IPS DF 4.7 (cell line): ENCODE results near the gene PTPRE.

Source experiments
- DNase-seq: peaks from one replicate; pipeline ENCODE4 v3.0.0-alpha.2; 2013; ENCODE audit warnings: low spot score; ENCODE audit errors: extremely low read depth

Gene PTPRE, protein sequence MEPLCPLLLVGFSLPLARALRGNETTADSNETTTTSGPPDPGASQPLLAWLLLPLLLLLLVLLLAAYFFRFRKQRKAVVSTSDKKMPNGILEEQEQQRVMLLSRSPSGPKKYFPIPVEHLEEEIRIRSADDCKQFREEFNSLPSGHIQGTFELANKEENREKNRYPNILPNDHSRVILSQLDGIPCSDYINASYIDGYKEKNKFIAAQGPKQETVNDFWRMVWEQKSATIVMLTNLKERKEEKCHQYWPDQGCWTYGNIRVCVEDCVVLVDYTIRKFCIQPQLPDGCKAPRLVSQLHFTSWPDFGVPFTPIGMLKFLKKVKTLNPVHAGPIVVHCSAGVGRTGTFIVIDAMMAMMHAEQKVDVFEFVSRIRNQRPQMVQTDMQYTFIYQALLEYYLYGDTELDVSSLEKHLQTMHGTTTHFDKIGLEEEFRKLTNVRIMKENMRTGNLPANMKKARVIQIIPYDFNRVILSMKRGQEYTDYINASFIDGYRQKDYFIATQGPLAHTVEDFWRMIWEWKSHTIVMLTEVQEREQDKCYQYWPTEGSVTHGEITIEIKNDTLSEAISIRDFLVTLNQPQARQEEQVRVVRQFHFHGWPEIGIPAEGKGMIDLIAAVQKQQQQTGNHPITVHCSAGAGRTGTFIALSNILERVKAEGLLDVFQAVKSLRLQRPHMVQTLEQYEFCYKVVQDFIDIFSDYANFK

DNA sequence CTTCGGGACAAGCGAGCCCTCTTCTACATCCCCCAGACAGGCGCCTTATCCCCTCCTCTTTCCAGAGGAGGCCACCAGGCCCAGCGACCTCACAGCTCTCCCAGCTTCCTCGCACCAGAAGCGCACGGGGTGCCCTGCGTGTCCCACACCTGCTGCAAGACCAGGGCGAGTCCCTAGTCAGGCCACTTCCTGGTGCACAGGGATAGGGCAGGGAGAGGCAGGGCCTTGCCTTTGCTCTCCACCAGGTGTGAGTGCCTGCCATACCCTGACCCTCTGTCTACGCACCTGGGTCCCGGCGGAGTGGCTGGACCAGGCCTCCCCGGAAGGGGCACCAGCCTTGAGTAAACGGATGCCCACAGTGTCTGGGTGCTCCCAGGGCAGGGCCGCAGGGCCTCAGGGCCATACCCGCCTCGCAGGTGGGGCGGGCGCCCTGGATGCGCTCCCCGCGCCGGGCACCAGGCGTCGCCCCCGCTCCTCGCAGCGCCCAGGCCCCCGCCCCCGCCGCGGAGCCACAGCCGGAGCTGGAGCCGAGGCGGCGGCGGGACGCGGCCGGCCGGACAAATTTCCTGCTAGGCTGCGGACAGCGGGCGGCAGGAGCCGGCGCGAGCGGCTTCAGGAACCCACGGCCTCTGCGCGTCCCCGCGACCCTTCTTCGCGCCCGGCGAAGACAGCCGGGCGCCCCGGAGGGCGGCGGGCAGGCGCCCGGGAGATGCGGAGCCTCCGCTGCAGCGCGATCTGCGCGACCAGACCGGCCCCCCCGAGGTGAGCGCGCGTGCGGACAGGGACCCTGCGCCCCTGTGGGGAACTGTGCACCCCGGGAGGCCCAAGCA is at the start of gene PTPRE:
TSS of gene PTPRE (plus strand) at position 556 of the 830 bp plus-strand sequence. CDS start 133,779 bp downstream, outside the sequence.
- no peak for DNase-seq

DNA sequence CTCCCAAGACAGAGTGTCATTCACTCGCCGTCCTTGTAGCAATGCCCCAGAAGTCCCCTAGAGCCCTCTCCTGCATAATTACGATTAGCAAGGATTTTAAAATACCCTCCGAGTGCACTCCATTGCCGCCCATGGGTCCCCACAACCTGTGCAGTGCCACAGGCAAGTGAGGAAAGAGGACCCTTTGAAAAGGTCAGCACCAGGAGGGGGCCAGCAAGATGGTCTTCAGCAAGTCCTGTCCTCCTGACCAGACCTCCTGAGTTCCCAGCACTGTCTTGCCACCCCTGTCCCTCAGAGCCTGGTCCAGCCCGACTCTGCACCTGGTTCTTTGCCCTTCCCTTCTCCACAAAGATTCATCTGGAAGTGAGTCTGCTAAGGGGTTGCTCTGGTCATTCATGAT is 46.3 kb upstream of the PTPRE start:
- DNase-seq = no peak

DNA sequence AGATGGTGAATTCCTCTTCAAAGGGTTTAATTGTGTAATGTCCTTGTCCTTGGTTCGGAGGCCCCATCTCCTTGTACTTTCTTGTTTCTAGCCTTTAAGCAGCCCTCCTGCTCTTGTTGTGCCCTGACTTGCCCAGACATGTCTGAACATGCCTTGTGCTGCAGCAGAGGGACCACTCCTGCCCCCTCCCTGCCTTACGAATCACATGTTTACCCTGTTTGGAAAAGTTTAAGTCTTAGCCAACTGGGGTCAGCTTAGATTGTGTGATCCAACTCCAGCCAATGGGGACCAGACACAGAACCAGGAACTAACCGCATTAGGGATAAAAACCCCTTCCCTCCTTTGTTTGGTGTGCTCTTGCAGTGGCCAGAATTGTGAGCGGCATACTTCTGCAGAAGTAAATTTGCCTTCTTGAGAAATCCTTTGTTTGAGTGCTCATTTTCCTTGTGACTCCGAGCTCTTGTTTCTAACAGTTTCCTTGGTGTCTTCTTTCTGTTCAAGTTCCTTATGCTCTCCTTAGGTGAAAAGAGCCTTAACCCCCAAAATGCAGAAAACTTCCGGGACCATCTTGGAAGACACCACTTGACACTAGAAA is 43.6 kb upstream of the PTPRE start:
- no peak for DNase-seq

DNA sequence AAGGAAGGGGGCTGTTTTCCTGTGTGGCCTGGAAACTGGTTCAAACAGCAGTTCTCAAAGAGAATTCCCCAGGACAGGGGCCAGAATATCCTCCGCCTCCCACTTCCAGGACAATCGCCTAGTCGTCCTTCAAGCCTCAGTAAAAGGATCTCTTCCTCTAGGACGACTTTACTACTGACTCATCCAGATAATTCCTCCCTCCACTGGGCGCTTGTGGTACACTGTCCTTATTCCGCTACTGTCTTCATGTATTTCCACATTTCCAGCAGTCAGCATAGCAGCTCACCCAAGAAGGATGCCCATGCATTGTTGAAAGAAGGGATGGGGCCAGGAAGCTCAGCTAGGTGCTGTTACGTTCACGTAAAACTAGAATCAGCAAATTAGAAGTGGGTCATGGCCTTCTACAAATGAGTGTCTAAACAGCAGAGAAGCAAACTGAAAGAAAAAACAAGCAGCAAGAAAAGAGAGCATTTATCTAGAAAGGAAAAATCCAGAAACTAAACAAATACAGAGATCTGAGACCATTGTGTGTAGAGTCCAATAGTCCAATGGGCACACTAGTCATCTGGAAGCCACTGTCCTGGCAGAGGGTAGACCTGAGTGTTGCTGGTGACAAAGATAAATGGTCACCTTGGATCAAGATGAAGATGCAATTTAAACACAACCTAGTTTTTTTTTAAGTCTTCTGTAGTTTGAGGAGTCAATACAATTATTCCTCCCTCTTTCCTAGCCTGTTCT is 40.5 kb upstream of the PTPRE start:
- no peak for DNase-seq

DNA sequence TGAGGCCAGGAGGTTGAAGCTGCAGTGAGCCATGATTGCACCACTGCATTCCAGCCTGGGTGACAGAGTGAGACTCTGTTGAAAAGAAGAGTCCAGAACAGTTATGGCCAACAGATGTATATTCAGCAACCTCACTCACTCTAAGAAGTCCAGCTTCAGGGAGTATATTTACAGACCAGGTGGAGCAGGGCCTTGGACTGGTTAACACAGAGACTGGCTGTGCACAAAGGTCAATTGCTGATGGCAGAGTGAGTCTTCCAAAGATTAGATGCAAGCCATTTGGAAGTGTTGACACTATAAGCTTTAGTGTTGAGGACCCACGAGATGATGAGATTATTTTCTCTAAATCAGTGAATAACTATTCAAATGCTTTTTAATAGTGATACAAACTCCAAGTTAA is 39.1 kb upstream of the PTPRE start:
- DNase-seq = no peak

DNA sequence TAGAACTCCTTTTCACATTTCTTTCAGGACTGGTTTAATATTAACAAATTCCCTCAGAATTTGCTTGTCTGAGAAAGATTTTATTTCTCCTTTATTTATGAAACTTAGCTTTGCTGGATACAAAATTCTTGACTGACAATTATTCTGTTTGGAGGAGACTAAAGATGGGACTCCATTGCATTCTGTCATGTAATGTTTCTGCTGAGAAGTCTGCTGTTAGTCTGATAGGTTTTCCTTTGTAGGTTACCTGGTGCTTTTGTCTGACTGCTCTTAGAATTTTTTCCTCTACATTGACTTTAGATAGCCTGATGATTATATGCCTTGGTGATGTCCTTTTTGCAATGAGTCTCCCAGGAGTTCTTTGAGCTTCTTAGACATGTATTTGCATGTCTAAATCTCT is 37.6 kb upstream of the PTPRE start:
- DNase-seq = no peak

DNA sequence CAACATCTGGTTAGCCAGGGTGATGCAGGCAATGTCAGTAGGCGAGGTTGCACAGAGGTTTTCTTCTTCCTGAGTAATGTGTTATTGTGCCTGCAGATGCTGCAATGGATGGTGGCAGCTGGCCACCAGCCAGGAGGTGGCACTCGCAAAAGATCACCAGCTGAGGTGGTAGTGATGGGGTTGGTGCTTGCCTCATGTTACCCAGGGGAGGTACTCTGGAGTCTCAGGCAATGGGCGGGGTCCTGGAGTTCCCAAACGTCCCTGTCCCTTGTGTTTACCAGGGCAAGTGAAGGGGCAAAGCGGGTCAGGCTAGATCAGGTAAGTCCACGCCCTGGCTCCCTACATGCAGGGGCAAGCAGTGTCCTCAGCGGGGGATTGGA is 35.3 kb upstream of the PTPRE start:
- DNase-seq = no peak

DNA sequence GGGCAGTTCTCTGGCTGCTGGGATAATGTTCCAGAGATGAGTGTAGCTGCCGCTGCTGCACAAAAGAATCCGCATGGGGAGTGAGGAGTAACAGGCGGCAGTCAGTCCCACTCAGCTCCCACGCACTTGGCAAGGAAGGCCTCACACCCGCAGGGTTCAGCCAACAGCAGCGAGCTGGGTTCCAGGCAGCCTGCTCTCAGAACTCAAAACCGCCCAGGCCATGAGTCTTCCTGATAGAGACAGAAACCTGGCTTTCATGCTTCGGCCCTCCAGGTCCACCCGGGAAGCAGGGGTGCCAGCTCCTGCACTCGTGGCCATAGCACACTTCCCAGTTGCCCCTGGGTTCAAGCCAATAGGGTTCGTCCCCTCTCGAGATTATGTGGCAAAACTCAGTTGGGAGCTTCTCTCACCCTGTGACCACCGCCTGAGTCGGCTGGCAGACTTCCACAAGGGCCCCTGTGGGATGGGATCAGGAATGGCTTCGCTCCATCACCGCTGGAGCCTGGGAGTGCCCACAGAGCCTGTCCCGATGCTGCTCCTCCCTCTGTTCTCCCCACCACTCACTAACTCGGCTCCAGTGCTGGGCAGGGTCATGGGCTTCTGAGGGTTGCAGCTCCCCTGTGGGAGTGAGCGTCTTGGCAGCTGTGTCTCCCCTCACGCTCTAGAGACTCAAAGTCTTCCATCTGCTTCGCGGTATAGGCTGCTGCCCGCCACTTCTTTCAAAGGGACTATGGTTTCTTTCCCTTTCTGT is 34.7 kb upstream of the PTPRE start:
- DNase-seq = no peak

DNA sequence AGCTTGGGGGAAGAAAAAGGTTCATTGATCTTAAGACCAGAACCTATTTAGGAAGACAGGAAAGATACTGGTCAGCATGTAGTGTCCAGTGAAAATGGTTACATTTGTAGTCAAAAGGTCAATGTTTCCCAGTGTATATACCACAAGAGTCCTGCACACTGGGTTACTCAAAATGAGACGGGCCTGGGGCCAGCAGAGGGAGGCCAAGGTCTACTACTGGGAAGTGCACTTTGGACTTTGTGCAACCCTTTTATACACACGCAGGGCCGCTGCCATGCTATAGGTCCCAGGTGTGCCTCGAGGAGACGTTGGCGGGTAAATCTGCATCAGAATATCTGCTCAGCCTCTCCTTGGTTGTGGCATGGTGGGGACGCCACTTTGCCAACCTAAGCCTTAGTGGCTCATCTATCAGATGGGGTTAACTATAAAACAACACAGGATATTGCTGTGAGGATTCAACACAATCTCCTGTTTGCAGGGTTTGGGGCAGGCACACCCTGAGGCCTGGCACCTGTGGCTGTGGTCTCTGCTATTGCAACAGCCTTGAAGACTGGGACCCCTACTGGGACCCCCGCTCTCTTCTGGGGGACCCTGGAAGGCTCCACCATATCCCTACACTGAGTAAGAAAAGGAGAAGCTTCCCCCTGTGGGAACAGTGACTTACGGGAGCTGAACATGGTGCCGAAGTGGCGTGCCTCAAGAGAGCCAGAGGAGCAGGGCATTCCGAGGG is 33.9 kb upstream of the PTPRE start:
- DNase-seq = no peak

DNA sequence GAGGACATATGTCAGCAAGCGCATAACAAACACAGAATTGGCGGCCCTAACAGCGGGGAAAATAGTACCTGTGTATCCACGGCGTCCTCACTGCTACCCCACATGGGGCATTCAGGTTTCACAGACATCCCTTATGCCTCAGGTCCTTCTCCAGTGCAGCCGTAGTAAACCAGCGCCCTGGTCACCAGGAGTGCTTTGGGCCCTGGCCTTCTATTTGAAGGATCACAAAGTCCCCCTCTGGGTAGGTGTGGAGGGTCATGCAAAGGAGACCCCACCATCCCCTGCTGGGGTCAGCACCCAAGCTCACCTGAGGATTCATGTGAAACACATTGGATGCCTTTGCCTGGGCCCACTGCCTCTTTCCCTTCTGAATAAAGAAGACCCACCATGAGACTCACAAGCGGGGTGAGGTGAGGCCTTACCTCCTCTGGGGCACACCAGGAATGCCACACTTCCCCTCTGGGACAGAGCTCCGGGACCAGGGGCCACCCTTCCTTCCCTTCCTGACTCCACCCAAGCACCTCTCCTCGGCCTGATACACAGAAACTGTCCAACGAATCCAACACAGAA is 32.9 kb upstream of the PTPRE start:
- no peak for DNase-seq

DNA sequence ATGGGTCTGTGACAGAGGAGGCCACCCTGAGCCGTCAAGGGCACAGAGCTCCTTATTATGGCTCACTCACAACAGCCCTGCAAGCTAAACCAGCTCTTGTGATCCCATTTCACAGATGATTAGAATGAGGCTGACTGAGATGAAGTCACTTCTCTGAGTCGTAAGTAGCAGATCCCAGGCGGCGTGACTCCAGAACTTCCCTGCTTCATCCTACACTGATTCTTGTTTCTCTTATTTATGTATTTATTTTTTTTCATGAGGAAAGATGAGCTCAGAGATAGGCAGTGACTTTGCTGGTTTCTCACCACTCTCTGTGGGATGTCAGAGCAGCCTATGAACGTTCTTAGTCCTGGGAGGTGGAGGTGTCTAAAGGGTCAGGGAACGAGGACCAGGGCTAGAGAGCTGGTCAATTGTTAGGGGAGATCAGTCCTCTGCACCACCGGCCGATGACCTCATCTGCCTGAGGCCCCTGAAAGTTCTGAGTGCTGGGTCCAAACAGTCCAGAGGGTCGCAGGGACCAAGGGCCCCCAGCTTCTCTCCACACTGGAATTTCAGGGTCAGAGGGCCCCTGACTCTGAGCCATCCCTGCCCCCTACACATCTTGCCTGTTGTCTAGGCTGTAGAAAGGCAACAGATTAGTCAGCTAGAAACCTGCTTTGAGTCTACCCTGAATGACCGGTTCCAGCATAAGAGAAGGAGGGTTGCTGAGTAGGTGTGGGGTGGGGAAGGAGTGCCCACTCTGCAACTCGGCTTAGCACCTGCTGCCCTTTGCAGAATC is 32.0 kb upstream of the PTPRE start:
- no peak for DNase-seq

DNA sequence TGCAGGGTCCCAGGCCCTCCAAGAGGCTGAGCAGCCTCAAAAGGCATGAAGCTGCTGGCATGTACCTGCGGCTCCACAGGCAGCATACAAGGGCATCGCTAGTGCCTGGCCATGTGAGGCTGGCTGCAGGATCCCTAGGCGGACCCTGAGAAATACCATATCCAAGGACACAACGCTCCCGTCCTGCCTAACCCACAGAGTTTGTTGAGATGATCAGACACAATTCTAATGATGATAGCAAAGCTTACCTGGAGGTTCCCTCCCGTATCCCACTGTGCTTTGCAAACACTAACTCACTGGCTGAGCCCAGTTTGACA is 31.5 kb upstream of the PTPRE start:
- no peak for DNase-seq

DNA sequence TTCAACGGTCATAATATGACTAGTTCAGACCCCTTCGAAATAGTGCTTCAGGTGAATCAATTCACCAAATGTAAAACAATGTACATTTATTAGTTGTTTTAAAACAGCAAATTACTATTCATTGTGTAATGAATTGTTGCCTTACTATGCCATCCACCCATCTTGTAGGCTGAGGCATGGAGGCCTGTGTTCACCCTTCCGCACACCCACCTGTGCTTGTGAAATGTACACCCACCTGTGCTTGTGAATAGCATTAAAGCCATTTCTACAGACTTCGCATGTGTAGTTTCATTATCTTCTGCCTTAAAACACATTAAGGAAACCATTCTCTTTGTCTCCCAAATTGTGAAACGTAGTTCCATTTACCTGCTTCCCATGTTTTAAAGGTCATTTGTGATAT is 31.0 kb upstream of the PTPRE start:
- no peak for DNase-seq

DNA sequence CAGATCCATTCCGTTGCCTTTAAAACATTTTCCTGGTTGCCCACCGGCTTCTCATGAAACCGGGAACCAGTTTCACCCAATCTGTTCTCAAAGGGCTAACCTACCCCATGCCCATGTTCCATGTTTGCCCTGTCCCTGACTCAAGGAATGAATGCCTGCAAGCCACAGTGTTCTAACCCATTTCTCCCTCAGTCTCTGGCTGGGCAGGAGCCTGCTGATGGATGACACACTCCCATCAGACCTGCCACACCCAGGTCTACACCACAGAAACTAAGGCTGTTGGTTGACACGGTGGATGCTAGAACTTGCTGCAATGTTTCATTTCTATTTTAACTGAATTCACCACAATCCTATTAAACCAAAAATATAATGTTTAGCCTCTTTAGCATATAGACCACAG is 29.8 kb upstream of the PTPRE start:
- DNase-seq = no peak

DNA sequence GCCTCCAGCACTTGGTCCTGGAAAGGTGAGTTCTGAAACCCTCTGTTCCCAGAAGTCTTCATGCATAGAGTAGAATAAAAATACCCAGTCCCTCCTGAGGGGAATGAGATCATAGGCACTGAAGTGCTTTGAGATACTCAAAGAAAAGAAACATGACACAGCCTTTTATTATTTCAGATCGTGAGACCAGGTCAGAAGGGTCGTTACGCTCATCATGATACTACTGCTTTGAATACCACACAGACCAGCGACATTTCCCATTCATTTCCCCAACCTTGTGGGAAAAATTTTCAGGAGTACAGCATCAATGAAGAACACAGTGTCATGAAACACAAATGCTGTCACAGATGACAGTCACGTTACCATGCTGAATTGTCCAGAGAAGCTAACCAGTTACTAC is 29.2 kb upstream of the PTPRE start:
- DNase-seq = no peak

DNA sequence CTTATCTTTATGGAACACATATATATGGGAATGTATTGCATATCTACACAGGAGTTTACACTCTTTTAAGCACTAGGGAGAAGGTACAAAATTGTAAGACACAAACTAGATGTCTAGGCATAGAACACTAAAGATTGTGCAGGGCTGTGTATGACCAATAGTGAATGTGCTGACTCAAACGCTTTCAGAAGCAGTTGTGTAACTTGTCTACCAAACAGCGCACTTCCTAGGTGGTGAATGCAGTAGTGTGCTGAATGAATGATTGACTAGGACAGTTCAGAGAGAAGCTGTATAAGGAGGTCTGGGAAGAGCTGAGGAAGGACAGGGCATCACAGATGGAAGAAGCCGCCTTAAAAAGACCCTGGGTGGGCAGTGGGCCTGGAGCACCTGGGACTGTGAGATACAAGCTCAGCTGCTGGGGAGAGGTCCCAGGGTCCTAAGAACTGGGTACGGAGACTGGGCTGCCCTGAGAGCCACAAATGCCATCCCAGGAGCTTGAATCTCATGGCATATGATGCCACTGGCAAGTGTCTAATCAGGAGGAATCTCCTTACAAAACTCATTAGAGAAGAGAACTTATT is 28.3 kb upstream of the PTPRE start:
- DNase-seq = no peak

DNA sequence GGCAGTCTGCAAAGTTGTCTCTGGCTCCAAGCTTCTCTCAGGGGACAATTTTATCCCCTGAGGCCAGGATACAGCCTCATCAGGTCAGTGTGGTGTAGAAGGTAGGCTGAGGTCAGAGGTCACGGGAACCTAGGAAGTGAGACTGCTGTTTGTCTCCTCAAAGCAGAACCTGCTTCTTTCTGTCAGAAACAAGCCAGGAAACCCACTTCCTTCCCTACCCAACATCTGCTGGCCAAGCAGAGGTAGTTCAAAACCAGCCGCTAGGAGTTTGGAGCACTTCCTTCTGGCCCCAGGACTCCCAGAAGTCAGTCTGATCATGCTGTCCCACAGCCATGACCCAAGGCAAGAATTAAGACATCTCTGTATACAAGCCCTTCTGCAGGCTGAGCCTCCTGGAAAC is 26.3 kb upstream of the PTPRE start:
- DNase-seq = no peak

DNA sequence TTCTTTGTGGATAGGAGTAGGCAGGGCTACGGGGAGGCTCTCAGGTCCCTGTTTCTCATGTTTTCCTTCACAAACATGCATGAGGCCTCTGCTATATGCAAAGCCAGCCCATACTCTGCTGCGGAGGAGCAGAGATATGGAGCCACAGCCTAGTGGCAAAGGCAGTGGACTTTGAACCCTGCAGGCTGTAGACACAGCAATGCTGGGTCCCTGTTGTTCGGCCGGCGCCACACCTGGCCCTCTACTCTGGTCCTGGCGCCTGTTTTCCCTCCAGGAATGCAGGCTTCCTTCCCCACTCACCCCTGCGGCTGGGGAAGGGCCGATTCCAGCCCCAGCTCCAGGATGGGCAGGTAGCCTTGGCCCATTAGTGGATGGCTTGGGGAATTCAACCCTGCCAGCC is 25.6 kb upstream of the PTPRE start:
- no peak for DNase-seq
